ENCODE results near the gene KREMEN2. TPM values are rescaled to one million over a fixed set of nuclear protein-coding genes. Genes with fewer than 3 reads are reported as not detected.

Gene KREMEN2
- total RNA-seq, 1 donor = not detected

DNA sequence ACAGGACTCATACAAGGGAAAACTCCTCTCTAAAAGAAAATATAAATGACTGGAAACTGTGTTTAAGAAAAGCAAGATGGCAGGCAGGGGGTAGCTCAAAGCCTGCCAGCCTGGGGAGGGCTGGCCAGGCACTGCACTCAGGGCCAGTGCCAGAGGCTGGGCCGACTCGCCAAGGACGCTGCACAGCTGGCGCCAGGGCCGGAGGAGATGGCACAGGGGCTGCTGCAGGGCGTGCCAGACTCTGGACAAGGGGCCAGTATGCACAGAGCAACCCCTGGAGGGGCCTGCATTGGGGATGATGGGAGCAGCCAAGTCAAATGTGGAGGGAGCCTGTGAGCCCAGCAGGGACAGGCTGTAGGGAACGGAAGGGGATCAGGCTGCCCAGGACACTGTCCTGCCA lies 12.1 kb downstream of the KREMEN2 start:
- Histone ChIP-seq H3K4me3 (ENCODE audit: low read length) (no peak overlapping the region), H3K4me1 (ENCODE audit: insufficient read depth, low read length) (peaks cover 16% of the 10 kb centered on the region), H3K9me3 (ENCODE audit: low read depth, low read length) (no peaks in the 10 kb centered on the region), H3K27me3 (ENCODE audit: insufficient read depth, low read length) (no peaks in the 10 kb centered on the region)

DNA sequence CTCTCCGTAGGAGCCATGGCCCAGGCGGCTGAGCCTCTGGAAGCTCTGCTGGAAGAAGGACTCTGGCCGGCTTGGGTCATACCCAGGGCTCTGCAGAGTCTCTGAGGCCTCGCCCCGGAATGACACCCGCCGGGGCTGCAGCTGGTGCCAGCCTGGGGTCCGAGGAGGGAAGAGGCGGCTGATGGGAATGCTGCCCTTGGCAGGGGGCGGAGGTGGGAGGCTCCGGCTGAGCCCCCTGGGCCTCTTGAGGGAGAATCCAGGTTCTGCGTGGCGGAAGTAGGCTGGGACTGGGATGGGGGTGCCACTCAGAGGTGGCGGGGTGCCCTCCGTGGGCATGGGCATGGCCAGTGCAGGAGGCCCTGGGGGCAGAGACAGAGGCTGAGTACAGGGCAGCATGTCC lies 12.6 kb downstream of the KREMEN2 start:
- peaks cover 18% of the 10 kb centered on the region for H3K4me1 ChIP-seq (ENCODE audit: insufficient read depth, low read length)

GRCh38 chr16:2977440-2977839 lies 13.4 kb downstream of the KREMEN2 start:
- H3K4me3 ChIP-seq (ENCODE audit: low read length) = no peak overlapping the region
- H3K4me1 ChIP-seq (ENCODE audit: insufficient read depth, low read length) = peaks cover 18% of the 10 kb centered on the region
- H3K27me3 ChIP-seq (ENCODE audit: insufficient read depth, low read length) = no peaks in the 10 kb centered on the region
- no peaks in the 10 kb centered on the region for H3K9me3 ChIP-seq (ENCODE audit: low read depth, low read length)

More for the DNA sequence above, 12.6 kb downstream of the KREMEN2 start:
- Histone ChIP-seq H3K27me3 (ENCODE audit: insufficient read depth, low read length) (no peaks in the 10 kb centered on the region), H3K4me3 (ENCODE audit: low read length) (no peak overlapping the region), H3K9me3 (ENCODE audit: low read depth, low read length) (no peaks in the 10 kb centered on the region)

DNA sequence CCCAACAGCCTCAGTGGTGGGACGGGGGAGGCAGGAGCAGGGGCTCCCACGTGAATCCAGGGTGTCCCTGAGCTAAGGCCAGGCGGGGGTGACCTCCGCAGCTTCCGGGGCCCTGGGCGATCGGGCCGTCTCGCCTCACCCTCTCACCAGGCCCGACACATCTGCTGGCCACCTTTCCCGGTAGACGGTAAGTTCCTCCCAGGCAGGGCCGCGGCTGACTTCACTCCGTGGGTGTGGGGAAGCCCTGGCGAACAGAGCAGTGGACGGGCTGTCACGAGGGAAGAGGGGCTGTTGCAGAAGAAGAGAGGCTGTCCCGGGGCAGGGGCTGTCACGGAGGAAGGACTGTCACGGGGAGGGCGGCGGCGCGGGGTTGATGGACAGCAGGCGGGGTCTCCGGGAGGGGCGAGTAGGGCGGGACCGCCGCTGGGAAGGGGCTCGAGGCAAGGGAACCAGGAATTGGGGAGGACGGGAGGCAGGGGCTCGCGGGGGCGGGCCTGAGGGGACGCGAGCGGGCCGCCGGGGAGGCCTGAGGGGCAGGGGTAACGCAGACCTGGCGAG lies 15.7 kb downstream of the KREMEN2 start:
- Histone ChIP-seq H3K9me3 (ENCODE audit: low read depth, low read length) (no peaks in the 10 kb centered on the region), H3K4me1 (ENCODE audit: insufficient read depth, low read length) (peaks cover 31% of the 10 kb centered on the region), H3K4me3 (ENCODE audit: low read length) (peak overlapping the region; percentile 78), H3K27me3 (ENCODE audit: insufficient read depth, low read length) (no peaks in the 10 kb centered on the region)

- H3K27me3 ChIP-seq (ENCODE audit: insufficient read depth, low read length) = no peaks in the 10 kb centered on the region
- no peaks in the 10 kb centered on the region for H3K9me3 ChIP-seq (ENCODE audit: low read depth, low read length)
- H3K4me3 ChIP-seq (ENCODE audit: low read length) = peak within 1 kb of the TSS; percentile 78
- H3K4me1 ChIP-seq (ENCODE audit: insufficient read depth, low read length) = peaks cover 31% of the 10 kb centered on the region
Observed at GRCh38 chr16:2980227-2981176, 16.4 kb downstream of the KREMEN2 start, which contains the start of gene PKMYT1. TSS of gene PKMYT1 (minus strand) at chr16:2980446. CDS start at chr16:2979657, 789 bp downstream.

- no peaks in the 10 kb centered on the region for H3K9me3 ChIP-seq (ENCODE audit: low read depth, low read length)
- H3K27me3 ChIP-seq (ENCODE audit: insufficient read depth, low read length) = no peaks in the 10 kb centered on the region
- H3K4me3 ChIP-seq (ENCODE audit: low read length) = no peak overlapping the region
- H3K4me1 ChIP-seq (ENCODE audit: insufficient read depth, low read length) = peaks cover 31% of the 10 kb centered on the region
Observed at GRCh38 chr16:2981177-2981898, 17.3 kb downstream of the KREMEN2 start.

DNA sequence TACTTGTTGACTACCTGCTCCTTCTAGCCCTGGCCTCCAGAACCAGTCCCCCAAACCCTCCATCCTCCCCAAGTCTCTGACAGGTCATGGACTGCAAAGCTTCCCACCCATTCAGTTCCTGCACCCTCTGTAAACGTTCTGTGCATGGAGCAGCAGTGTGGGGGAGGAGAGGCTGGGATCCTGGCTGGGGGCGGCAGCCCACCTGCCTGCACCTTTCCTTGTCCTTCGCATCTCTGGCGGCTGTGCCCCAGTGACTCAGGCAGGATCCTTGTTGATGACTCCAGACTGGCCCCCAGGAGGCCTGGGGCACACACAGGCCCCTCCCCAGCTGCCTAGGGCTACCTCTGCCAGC lies 17.8 kb downstream of the KREMEN2 start:
- no peaks in the 10 kb centered on the region for H3K9me3 ChIP-seq (ENCODE audit: low read depth, low read length)
- peaks cover 31% of the 10 kb centered on the region for H3K4me1 ChIP-seq (ENCODE audit: insufficient read depth, low read length)
- H3K4me3 ChIP-seq (ENCODE audit: low read length) = no peak overlapping the region
- no peaks in the 10 kb centered on the region for H3K27me3 ChIP-seq (ENCODE audit: insufficient read depth, low read length)

GRCh38 chr16:2982402-2982801 lies 18.3 kb downstream of the KREMEN2 start:
- H3K4me1 ChIP-seq (ENCODE audit: insufficient read depth, low read length) = peaks cover 31% of the 10 kb centered on the region
- H3K9me3 ChIP-seq (ENCODE audit: low read depth, low read length) = no peaks in the 10 kb centered on the region
- H3K27me3 ChIP-seq (ENCODE audit: insufficient read depth, low read length) = no peaks in the 10 kb centered on the region
- H3K4me3 ChIP-seq (ENCODE audit: low read length) = no peak overlapping the region

GRCh38 chr16:2983706-2984136 lies 19.6 kb downstream of the KREMEN2 start:
- H3K9me3 ChIP-seq (ENCODE audit: low read depth, low read length) = no peaks in the 10 kb centered on the region
- H3K4me3 ChIP-seq (ENCODE audit: low read length) = no peak overlapping the region
- no peaks in the 10 kb centered on the region for H3K27me3 ChIP-seq (ENCODE audit: insufficient read depth, low read length)

GRCh38 chr16:2985462-2985861 lies 21.4 kb downstream of the KREMEN2 start:
- H3K9me3 ChIP-seq (ENCODE audit: low read depth, low read length) = no peaks in the 10 kb centered on the region
- no peak overlapping the region for H3K4me3 ChIP-seq (ENCODE audit: low read length)
- no peaks in the 10 kb centered on the region for H3K27me3 ChIP-seq (ENCODE audit: insufficient read depth, low read length)
- H3K4me1 ChIP-seq (ENCODE audit: insufficient read depth, low read length) = peaks cover 20% of the 10 kb centered on the region

More at GRCh38 chr16:2983706-2984136, 19.6 kb downstream of the KREMEN2 start:
- peaks cover 31% of the 10 kb centered on the region for H3K4me1 ChIP-seq (ENCODE audit: insufficient read depth, low read length)

DNA sequence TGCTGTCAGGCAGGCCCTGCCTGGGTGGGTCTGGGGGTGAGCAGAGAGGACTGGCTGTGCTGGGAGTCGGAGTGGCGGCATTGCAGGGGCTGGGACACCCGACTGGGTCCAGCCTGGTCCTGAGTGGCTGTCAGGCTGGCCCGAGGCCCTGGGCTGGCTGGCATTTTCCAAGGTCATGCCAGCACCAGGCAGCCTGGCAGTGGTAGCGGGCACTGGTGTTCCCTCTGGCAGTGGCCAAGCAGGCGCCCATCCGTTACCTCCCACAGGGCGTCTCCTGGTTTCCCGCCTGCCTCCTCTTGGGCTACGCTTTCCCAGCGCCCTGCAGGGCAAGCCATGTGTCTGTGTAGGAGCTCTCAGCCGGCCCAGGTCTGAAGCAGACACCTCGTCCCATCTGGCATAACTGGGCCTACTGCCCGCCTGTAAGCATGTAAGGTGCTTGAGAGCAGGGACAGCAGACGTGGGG lies 21.8 kb downstream of the KREMEN2 start:
- no peaks in the 10 kb centered on the region for H3K9me3 ChIP-seq (ENCODE audit: low read depth, low read length)
- H3K27me3 ChIP-seq (ENCODE audit: insufficient read depth, low read length) = no peaks in the 10 kb centered on the region
- no peak overlapping the region for H3K4me3 ChIP-seq (ENCODE audit: low read length)
- peaks cover 17% of the 10 kb centered on the region for H3K4me1 ChIP-seq (ENCODE audit: insufficient read depth, low read length)

DNA sequence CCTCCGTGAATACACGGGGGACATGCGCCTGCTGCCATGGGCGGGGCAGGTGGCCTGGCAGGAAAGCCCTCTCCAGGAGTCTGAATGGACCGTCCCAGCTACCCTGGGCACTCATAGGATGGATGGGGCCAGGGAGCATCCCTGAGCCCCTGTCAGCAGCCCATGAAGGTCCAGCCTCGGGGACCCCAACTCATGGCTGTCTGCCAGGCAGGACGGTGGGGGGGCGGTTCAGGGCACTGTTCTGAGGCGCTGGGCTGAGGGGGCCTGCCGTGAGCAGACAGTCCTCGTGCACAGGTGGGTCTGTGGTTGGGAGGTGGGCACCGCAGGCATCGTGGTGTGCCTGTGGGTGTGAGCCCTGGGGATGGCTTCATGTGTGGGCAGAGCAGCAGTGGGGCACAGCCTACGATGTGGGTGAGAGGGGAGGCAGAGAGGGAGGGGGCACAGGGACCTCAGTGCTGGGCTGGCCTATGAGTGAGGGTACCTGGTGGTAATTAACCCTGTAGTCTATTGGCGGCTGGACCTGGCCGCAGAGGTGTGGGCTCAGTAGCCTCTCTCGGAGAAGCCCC lies 22.6 kb downstream of the KREMEN2 start:
- H3K4me3 ChIP-seq (ENCODE audit: low read length) = no peak overlapping the region
- H3K4me1 ChIP-seq (ENCODE audit: insufficient read depth, low read length) = peaks cover 12% of the 10 kb centered on the region
- H3K9me3 ChIP-seq (ENCODE audit: low read depth, low read length) = no peaks in the 10 kb centered on the region
- H3K27me3 ChIP-seq (ENCODE audit: insufficient read depth, low read length) = no peaks in the 10 kb centered on the region

DNA sequence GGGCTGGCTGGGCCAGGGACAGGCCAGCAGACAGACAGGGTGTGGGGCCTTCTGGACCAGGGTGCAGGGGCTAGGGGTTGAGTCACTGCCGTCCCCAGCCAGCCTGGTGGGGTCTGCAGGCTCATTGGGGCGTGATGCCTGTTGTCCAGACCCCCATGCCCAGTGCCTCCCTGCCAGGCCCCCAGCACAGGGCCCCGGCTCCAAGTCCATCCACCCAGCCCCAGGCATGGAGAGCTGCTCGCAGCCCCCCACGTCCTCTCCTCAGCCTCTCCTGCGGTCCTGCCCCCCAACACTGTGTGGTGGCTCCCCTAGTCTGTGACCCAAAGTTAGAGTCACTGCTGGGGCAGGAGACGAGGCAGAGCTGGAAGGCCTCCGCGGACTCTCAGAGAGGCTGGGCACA lies 23.2 kb downstream of the KREMEN2 start:
- peaks cover 12% of the 10 kb centered on the region for H3K4me1 ChIP-seq (ENCODE audit: insufficient read depth, low read length)

DNA sequence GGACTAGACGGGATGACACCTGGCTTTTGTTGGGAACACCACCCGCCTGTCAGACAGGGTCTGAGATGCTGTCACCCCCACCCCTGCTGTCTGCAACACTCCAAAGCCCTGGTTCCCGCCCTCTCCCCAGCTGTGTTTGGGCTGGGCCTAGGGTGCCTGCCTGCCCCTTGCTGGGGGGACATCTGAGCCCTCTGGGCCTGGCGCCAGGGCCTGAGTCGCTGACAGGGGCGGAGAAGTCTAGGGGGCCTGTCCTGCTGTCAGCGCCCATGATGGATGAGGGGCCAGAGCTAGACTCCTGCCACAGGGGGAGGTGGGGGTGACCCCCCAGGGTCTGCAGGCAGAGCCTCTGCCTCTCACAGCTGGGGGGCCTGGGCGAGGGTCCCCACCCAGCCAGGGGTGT lies 23.8 kb downstream of the KREMEN2 start:
- no peak overlapping the region for H3K4me3 ChIP-seq (ENCODE audit: low read length)
- H3K27me3 ChIP-seq (ENCODE audit: insufficient read depth, low read length) = no peaks in the 10 kb centered on the region
- H3K4me1 ChIP-seq (ENCODE audit: insufficient read depth, low read length) = peaks cover 12% of the 10 kb centered on the region
- no peaks in the 10 kb centered on the region for H3K9me3 ChIP-seq (ENCODE audit: low read depth, low read length)

More for the DNA sequence above, 23.2 kb downstream of the KREMEN2 start:
- Histone ChIP-seq H3K9me3 (ENCODE audit: low read depth, low read length) (no peaks in the 10 kb centered on the region), H3K4me3 (ENCODE audit: low read length) (no peak overlapping the region), H3K27me3 (ENCODE audit: insufficient read depth, low read length) (no peaks in the 10 kb centered on the region)

Data from mononuclear cell (primary cell).